ENCODE data around the gene ZBED1. TPM values are rescaled to one million over a fixed set of nuclear protein-coding genes. Genes with fewer than 3 reads are reported as not detected.
"Not testable (repeated sequence)": the region's sequence is repeated elsewhere in the genome, so short reads cannot be mapped to it uniquely, and the experiment has no call there.

Gene ZBED1
- polyA plus RNA-seq, 1 donor (not counting 4 experiments of a cell fraction or from before 2014, with no cell fraction given): 9.0 TPM

GRCh38 chrX:2463973-2464676 lies 36.7 kb downstream of the ZBED1 start:
- FAIRE-seq: no peak
- no peak overlapping the region for H3K4me2 ChIP-seq (ENCODE audit: control insufficient read depth, extremely low read depth, insufficient read depth, low read depth, low read length)
- H2AFZ ChIP-seq (ENCODE audit: control insufficient read depth, low read length): no peak overlapping the region

GRCh38 chrX:2463481-2463880 lies 37.3 kb downstream of the ZBED1 start:
- H3K9me1 ChIP-seq (ENCODE audit: control insufficient read depth, extremely low read depth, insufficient read depth, low read length); H3K9ac ChIP-seq (ENCODE audit: control insufficient read depth, extremely low read depth, insufficient read depth, low read length); H3K4me1 ChIP-seq (ENCODE audit: control insufficient read depth, extremely low read depth, insufficient read depth, low read length); H3K9me3 ChIP-seq (ENCODE audit: control insufficient read depth, low read depth, low read length); DNase-seq (ENCODE audit: low read depth, low spot score); H3K4me3 ChIP-seq (ENCODE audit: control insufficient read depth in 2 of 3, extremely low read depth in 1 of 3, insufficient read depth in 2 of 3, low read depth in 1 of 3, low read length in 3 of 3); dilution Hi-C loops (cut with MboI; ENCODE audit: extremely low pct_ligation_motif_present, low sequenced_read_pairs); H3K27ac ChIP-seq (ENCODE audit: control insufficient read depth, insufficient read depth, low read length); H3K36me3 ChIP-seq (ENCODE audit: control insufficient read depth in 2 of 2, extremely low read depth in 1 of 2, insufficient read depth in 2 of 2, low read length in 2 of 2); FAIRE-seq; H4K20me1 ChIP-seq (ENCODE audit: control insufficient read depth, extremely low read depth, insufficient read depth, low read length); H3K4me2 ChIP-seq (ENCODE audit: control insufficient read depth, extremely low read depth, insufficient read depth, low read depth, low read length); H2AFZ ChIP-seq (ENCODE audit: control insufficient read depth, low read length); H3K27me3 ChIP-seq (ENCODE audit: control insufficient read depth, extremely low read depth, insufficient read depth, low read length): not testable (repeated sequence)
- H3K79me2 ChIP-seq (ENCODE audit: control insufficient read depth, insufficient read depth, low read length): peaks cover 19% of the 10 kb centered on the region

More at GRCh38 chrX:2463973-2464676, 36.7 kb downstream of the ZBED1 start:
- Histone ChIP-seq H3K9ac (ENCODE audit: control insufficient read depth, extremely low read depth, insufficient read depth, low read length) (no peak overlapping the region), H3K9me1 (ENCODE audit: control insufficient read depth, extremely low read depth, insufficient read depth, low read length) (no peaks in the 10 kb centered on the region), H3K79me2 (ENCODE audit: control insufficient read depth, insufficient read depth, low read length) (peaks cover 26% of the 10 kb centered on the region), H3K27ac (ENCODE audit: control insufficient read depth, insufficient read depth, low read length) (no peak overlapping the region), H3K4me3 (ENCODE audit: control insufficient read depth in 2 of 3, extremely low read depth in 1 of 3, insufficient read depth in 2 of 3, low read depth in 1 of 3, low read length in 3 of 3) (no peak overlapping the region), H3K27me3 (ENCODE audit: control insufficient read depth, extremely low read depth, insufficient read depth, low read length) (no peaks in the 10 kb centered on the region), H3K9me3 (ENCODE audit: control insufficient read depth, low read depth, low read length) (no peaks in the 10 kb centered on the region), H3K36me3 (ENCODE audit: control insufficient read depth in 2 of 2, extremely low read depth in 1 of 2, insufficient read depth in 2 of 2, low read length in 2 of 2) (no peaks in the 10 kb centered on the region), H4K20me1 (ENCODE audit: control insufficient read depth, extremely low read depth, insufficient read depth, low read length) (no peaks in the 10 kb centered on the region), H3K4me1 (ENCODE audit: control insufficient read depth, extremely low read depth, insufficient read depth, low read length) (no peaks in the 10 kb centered on the region)
- DNase-seq (ENCODE audit: low read depth, low spot score): no peak
- TF ChIP-seq EZH2 (IDR thresholded peaks at IDR 0.05; ENCODE audit: low read length) (no peak), CTCF (optimal IDR thresholded peaks at IDR 0.05 in 1 of 3, IDR thresholded peaks at IDR 0.05 in 1 of 3, conservative IDR thresholded peaks at IDR 0.05 in 1 of 3; ENCODE audit: extremely low read depth in 1 of 3, insufficient read depth in 2 of 3, low read length in 3 of 3) (no peak)
- dilution Hi-C loops (cut with MboI; ENCODE audit: extremely low pct_ligation_motif_present, low sequenced_read_pairs): no loop called here

GRCh38 chrX:2462780-2463179 lies 38.0 kb downstream of the ZBED1 start:
- Histone ChIP-seq H3K9me1 (ENCODE audit: control insufficient read depth, extremely low read depth, insufficient read depth, low read length) (no peaks in the 10 kb centered on the region), H2AFZ (ENCODE audit: control insufficient read depth, low read length) (no peak overlapping the region), H3K9ac (ENCODE audit: control insufficient read depth, extremely low read depth, insufficient read depth, low read length) (no peak overlapping the region), H3K4me1 (ENCODE audit: control insufficient read depth, extremely low read depth, insufficient read depth, low read length) (no peaks in the 10 kb centered on the region), H3K27ac (ENCODE audit: control insufficient read depth, insufficient read depth, low read length) (no peak overlapping the region), H3K9me3 (ENCODE audit: control insufficient read depth, low read depth, low read length) (no peaks in the 10 kb centered on the region), H3K4me2 (ENCODE audit: control insufficient read depth, extremely low read depth, insufficient read depth, low read depth, low read length) (no peak overlapping the region), H4K20me1 (ENCODE audit: control insufficient read depth, extremely low read depth, insufficient read depth, low read length) (no peaks in the 10 kb centered on the region), H3K27me3 (ENCODE audit: control insufficient read depth, extremely low read depth, insufficient read depth, low read length) (no peaks in the 10 kb centered on the region), H3K4me3 (ENCODE audit: control insufficient read depth in 2 of 3, extremely low read depth in 1 of 3, insufficient read depth in 2 of 3, low read depth in 1 of 3, low read length in 3 of 3) (no peak overlapping the region), H3K79me2 (ENCODE audit: control insufficient read depth, insufficient read depth, low read length) (peaks cover 20% of the 10 kb centered on the region), H3K36me3 (ENCODE audit: control insufficient read depth in 2 of 2, extremely low read depth in 1 of 2, insufficient read depth in 2 of 2, low read length in 2 of 2) (no peaks in the 10 kb centered on the region)
- DNase-seq (ENCODE audit: low read depth, low spot score): no peak
- no peak for FAIRE-seq
- TF ChIP-seq CTCF (optimal IDR thresholded peaks at IDR 0.05 in 1 of 3, IDR thresholded peaks at IDR 0.05 in 1 of 3, conservative IDR thresholded peaks at IDR 0.05 in 1 of 3; ENCODE audit: extremely low read depth in 1 of 3, insufficient read depth in 2 of 3, low read length in 3 of 3): no peak
- TF ChIP-seq EZH2 (IDR thresholded peaks at IDR 0.05; ENCODE audit: low read length): no peak
- dilution Hi-C loops (cut with MboI; ENCODE audit: extremely low pct_ligation_motif_present, low sequenced_read_pairs): no loop called here

Data from keratinocyte (primary cell).